Neural cell (in vitro differentiated cells): ENCODE results near the gene LHFPL6. TPM values are rescaled to one million over a fixed set of nuclear protein-coding genes. Genes with fewer than 3 reads are reported as not detected.

Source experiments
- H2AFZ ChIP-seq: fragments of 200-600, 300-800 bp; sonication (generic), shearing (Covaris generic); 2 replicates; pipeline ENCODE4 v1.6.0; 2014; ENCODE audit warnings: low read depth, mild to moderate bottlenecking, antibody characterized with exemption, low read length, moderate library complexity
- H3F3A ChIP-seq: fragments of 200-600 bp; shearing (Covaris generic); 2 replicates; pipeline ENCODE4 v1.6.1; 2016; ENCODE audit warnings: mild to moderate bottlenecking, moderate library complexity, mixed read lengths, antibody characterized with exemption, low read length; ENCODE audit not compliant: insufficient read depth, poor library complexity, severe bottlenecking
- H3K27ac ChIP-seq: fragments of 200-600, 300-800 bp; sonication (generic), shearing (Covaris generic); 2 replicates; pipeline ENCODE4 v1.5.1; 2014; ENCODE audit warnings: mild to moderate bottlenecking, low read length, moderate library complexity
- H3K27me3 ChIP-seq: fragments of 300-800, 200-600 bp; sonication (generic), shearing (Covaris generic); 2 replicates; pipeline ENCODE4 v1.6.0; 2014; ENCODE audit warnings: mild to moderate bottlenecking, low read depth, low read length, moderate library complexity; ENCODE audit not compliant: insufficient read depth
- H3K36me3 ChIP-seq: fragments of 300-800, 200-600 bp; sonication (generic), shearing (Covaris generic); 2 replicates; pipeline ENCODE4 v1.5.1; 2014; ENCODE audit warnings: mild to moderate bottlenecking, antibody characterized with exemption, low read length, moderate library complexity; ENCODE audit not compliant: insufficient read depth
- H3K4me2 ChIP-seq: fragments of 300-800, 200-600 bp; sonication (generic), shearing (Covaris generic); 2 replicates; pipeline ENCODE4 v1.6.0; 2014; ENCODE audit warnings: mild to moderate bottlenecking, low read length
- H3K4me3 ChIP-seq: fragments of 300-800, 200-600 bp; sonication (generic), shearing (Covaris generic); 2 replicates; pipeline ENCODE4 v1.5.1; 2014; ENCODE audit warnings: mild to moderate bottlenecking, low read length, moderate library complexity
- H3K79me2 ChIP-seq: fragments of 200-600 bp; shearing (Covaris generic); replicated peaks from 2 replicates; pipeline ENCODE4 v1.6.0; 2014; ENCODE audit warnings: mild to moderate bottlenecking, low read length, moderate library complexity; ENCODE audit not compliant: insufficient read depth
- H3K9ac ChIP-seq: fragments of 300-800, 200-600 bp; sonication (generic), shearing (Covaris generic); 2 replicates; pipeline ENCODE4 v1.6.1; 2016; ENCODE audit warnings: mild to moderate bottlenecking, low read length, mixed read lengths
- H3K9me2 ChIP-seq: fragments of 200-600 bp; shearing (Covaris generic); 2 replicates; pipeline ENCODE4 v1.6.1; 2016; ENCODE audit warnings: mild to moderate bottlenecking, low read length, mixed read lengths; ENCODE audit not compliant: insufficient read depth
- H3K9me3 ChIP-seq: fragments of 200-600, 300-800 bp; sonication (generic), shearing (Covaris generic); 2 replicates; pipeline ENCODE4 v1.6.1; 2016; ENCODE audit warnings: mild to moderate bottlenecking, mixed run types, low read length, moderate library complexity, mixed read lengths
- H4K20me1 ChIP-seq: fragments of 200-600 bp; shearing (Covaris generic); 2 replicates; pipeline ENCODE4 v1.6.1; 2016; ENCODE audit warnings: mild to moderate bottlenecking, mixed run types; ENCODE audit not compliant: insufficient read depth
- EP300 ChIP-seq: fragments of 450-650 bp; conservative IDR thresholded peaks from 2 replicates; pipeline ENCODE4 v1.6.1; 2014; ENCODE audit warnings: antibody characterized with exemption, mild to moderate bottlenecking, moderate library complexity; ENCODE audit not compliant: poor library complexity, severe bottlenecking
- EZH2 ChIP-seq: fragments of 200-600, 300-800 bp; shearing (Covaris generic), sonication (generic); IDR thresholded peaks from 2 replicates; pipeline ENCODE4 v1.6.1; 2014; ENCODE audit warnings: antibody characterized with exemption, low read length, borderline replicate concordance, mild to moderate bottlenecking; ENCODE audit not compliant: insufficient read depth, poor library complexity, severe bottlenecking
- MXI1 ChIP-seq: fragments of 450-650 bp; conservative IDR thresholded peaks from 2 replicates; pipeline ENCODE4 v1.6.1; 2014; ENCODE audit warnings: antibody characterized with exemption, mild to moderate bottlenecking; ENCODE audit not compliant: poor library complexity, severe bottlenecking
- POLR2AphosphoS5 ChIP-seq: IDR thresholded peaks from 2 replicates; pipeline ENCODE4 v1.6.1; 2012
- RAD21 ChIP-seq: fragments of 450-650 bp; conservative IDR thresholded peaks from 2 replicates; pipeline ENCODE4 v1.6.1; 2014; ENCODE audit warnings: antibody characterized with exemption, mild to moderate bottlenecking, moderate library complexity
- SMC3 ChIP-seq: fragments of 450-650 bp; conservative IDR thresholded peaks from 2 replicates; pipeline ENCODE4 v1.6.1; 2014; ENCODE audit warnings: antibody characterized with exemption, mild to moderate bottlenecking, moderate library complexity; ENCODE audit not compliant: poor library complexity
- TAF1 ChIP-seq: IDR thresholded peaks from 2 replicates; pipeline ENCODE4 v1.6.1; 2012; ENCODE audit warnings: low read depth
- polyA plus RNA-seq: library from polyadenylated mRNA; depleted of rRNA; stranded (reverse); fragments of >200 nt; gene quantifications from 2 replicates; pipeline ENCODE4 v1.2.3, GENCODE V29; 2014
- TF ChIP-seq, protein P1 (sequence below): fragments of 450-650 bp; IDR thresholded peaks from 2 replicates; pipeline ENCODE4 v1.5.1; 2014; ENCODE audit warnings: antibody characterized with exemption, mild to moderate bottlenecking, moderate library complexity; ENCODE audit not compliant: poor library complexity, severe bottlenecking
- TF ChIP-seq, protein P2 (sequence below): IDR thresholded peaks from 2 replicates; pipeline ENCODE4 v1.6.1; 2012; ENCODE audit warnings: borderline replicate concordance

Gene LHFPL6
- polyA plus RNA-seq, 1 donor from 2014 or later, result 36.3 TPM

DNA sequence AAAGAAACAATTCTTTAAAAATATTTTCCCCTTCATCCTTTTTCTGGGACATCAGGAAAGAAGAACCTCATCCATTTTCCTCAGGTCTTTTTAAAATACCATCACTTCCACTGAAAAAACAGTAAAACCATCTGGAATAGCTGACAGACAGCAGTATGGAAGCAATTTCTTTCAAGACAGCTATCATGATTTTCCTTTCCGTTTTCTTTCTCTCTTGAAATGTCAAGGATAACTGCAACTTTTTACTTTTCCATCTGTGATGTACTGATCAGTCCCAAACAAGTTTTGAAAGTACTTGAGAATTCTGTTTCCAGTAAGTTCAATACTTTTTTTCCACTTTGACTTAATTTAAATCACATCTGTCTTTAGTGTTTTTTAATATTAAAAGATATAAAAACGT is 211.2 kb downstream of the LHFPL6 start:
- Histone ChIP-seq H3K27ac (no peak overlapping the region), H3F3A (no peaks in the 10 kb centered on the region), H3K27me3 (no peaks in the 10 kb centered on the region), H3K36me3 (no peaks in the 10 kb centered on the region), H3K4me3 (no peak overlapping the region), H3K79me2 (no peaks in the 10 kb centered on the region), H2AFZ (no peak overlapping the region), H3K9ac (no peak overlapping the region), H3K9me3 (no peaks in the 10 kb centered on the region), H3K4me2 (no peak overlapping the region), H4K20me1 (no peaks in the 10 kb centered on the region), H3K9me2 (no peaks in the 10 kb centered on the region)
- no peak for TF ChIP-seq POLR2AphosphoS5
- no peak for TF ChIP-seq SMC3
- TF ChIP-seq EZH2, result no peak
- TF ChIP-seq, protein P1, sequence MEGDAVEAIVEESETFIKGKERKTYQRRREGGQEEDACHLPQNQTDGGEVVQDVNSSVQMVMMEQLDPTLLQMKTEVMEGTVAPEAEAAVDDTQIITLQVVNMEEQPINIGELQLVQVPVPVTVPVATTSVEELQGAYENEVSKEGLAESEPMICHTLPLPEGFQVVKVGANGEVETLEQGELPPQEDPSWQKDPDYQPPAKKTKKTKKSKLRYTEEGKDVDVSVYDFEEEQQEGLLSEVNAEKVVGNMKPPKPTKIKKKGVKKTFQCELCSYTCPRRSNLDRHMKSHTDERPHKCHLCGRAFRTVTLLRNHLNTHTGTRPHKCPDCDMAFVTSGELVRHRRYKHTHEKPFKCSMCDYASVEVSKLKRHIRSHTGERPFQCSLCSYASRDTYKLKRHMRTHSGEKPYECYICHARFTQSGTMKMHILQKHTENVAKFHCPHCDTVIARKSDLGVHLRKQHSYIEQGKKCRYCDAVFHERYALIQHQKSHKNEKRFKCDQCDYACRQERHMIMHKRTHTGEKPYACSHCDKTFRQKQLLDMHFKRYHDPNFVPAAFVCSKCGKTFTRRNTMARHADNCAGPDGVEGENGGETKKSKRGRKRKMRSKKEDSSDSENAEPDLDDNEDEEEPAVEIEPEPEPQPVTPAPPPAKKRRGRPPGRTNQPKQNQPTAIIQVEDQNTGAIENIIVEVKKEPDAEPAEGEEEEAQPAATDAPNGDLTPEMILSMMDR, result no peak
- no peak for TF ChIP-seq MXI1
- no peak for TF ChIP-seq TAF1
- no peak for TF ChIP-seq RAD21

DNA sequence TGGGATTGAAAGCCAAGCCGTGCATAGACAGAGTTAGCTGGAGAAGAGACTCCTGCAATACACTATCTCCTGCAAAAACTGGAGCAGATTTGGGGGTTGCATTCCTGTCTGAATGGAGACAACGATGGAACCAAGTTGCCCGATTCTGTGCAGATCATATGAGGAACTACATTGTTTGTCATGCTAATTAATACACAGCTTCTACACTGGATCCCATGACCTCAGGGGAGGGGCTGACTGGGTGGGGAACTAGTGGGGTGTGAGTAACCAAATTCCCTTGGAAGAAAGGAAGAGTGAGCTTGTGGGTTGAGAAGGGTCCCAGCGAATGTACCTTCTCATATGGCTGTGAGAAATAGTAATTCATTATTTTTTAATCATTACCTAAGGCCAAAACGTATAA is 214.0 kb downstream of the LHFPL6 start:
- Histone ChIP-seq H3K27ac (no peak overlapping the region), H3K36me3 (no peaks in the 10 kb centered on the region), H3K9me3 (no peaks in the 10 kb centered on the region), H3F3A (peaks cover 4% of the 10 kb centered on the region), H3K9ac (no peak overlapping the region), H3K79me2 (no peaks in the 10 kb centered on the region), H2AFZ (no peak overlapping the region), H3K9me2 (no peaks in the 10 kb centered on the region), H4K20me1 (no peaks in the 10 kb centered on the region), H3K4me3 (no peak overlapping the region), H3K4me2 (no peak overlapping the region), H3K27me3 (no peaks in the 10 kb centered on the region)
- TF ChIP-seq, protein P1, result no peak
- TF ChIP-seq SMC3 (no peak), EZH2 (no peak), TAF1 (no peak), MXI1 (no peak), POLR2AphosphoS5 (no peak), RAD21 (no peak), EP300 (no peak)
- TF ChIP-seq, protein P2, sequence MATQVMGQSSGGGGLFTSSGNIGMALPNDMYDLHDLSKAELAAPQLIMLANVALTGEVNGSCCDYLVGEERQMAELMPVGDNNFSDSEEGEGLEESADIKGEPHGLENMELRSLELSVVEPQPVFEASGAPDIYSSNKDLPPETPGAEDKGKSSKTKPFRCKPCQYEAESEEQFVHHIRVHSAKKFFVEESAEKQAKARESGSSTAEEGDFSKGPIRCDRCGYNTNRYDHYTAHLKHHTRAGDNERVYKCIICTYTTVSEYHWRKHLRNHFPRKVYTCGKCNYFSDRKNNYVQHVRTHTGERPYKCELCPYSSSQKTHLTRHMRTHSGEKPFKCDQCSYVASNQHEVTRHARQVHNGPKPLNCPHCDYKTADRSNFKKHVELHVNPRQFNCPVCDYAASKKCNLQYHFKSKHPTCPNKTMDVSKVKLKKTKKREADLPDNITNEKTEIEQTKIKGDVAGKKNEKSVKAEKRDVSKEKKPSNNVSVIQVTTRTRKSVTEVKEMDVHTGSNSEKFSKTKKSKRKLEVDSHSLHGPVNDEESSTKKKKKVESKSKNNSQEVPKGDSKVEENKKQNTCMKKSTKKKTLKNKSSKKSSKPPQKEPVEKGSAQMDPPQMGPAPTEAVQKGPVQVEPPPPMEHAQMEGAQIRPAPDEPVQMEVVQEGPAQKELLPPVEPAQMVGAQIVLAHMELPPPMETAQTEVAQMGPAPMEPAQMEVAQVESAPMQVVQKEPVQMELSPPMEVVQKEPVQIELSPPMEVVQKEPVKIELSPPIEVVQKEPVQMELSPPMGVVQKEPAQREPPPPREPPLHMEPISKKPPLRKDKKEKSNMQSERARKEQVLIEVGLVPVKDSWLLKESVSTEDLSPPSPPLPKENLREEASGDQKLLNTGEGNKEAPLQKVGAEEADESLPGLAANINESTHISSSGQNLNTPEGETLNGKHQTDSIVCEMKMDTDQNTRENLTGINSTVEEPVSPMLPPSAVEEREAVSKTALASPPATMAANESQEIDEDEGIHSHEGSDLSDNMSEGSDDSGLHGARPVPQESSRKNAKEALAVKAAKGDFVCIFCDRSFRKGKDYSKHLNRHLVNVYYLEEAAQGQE, result no peak
